Measurements from ENCODE around the gene GAS6.

Gene GAS6

GRCh38 chr13:113865427-113865826 lies 1.6 kb upstream of the GAS6 start:
- Histone ChIP-seq H3K79me2 (ENCODE audit: low read length) (no peaks in the 10 kb centered on the region), H3K9ac (ENCODE audit: low read length) (no peak overlapping the region), H3K36me3 (replicated peaks; ENCODE audit: low read depth, low read length) (no peaks in the 10 kb centered on the region), H3K9me3 (ENCODE audit: insufficient read depth, low read length) (no peaks in the 10 kb centered on the region), H3K4me2 (ENCODE audit: low read length) (no peak overlapping the region), H3K4me3 (ENCODE audit: low read length) (no peak overlapping the region), H3K27ac (ENCODE audit: low read length) (no peak overlapping the region), H2AFZ (ENCODE audit: low read depth, low read length) (no peak overlapping the region), H4K20me1 (ENCODE audit: insufficient read depth, low read length) (no peaks in the 10 kb centered on the region), H3K27me3 (ENCODE audit: low read depth, low read length) (no peaks in the 10 kb centered on the region), H3K4me1 (ENCODE audit: low read length) (no peaks in the 10 kb centered on the region)
- TF ChIP-seq CTCF (IDR thresholded peaks at IDR 0.05; ENCODE audit: low read depth, low read length) (no peak), EZH2phosphoT487 (IDR thresholded peaks at IDR 0.05; ENCODE audit: low read depth) (no peak)

GRCh38 chr13:113864273-113864890 lies 506 bp upstream of the GAS6 start:
- H3K4me3 ChIP-seq (ENCODE audit: low read length): no peak overlapping the region
- TF ChIP-seq EZH2phosphoT487 (IDR thresholded peaks at IDR 0.05; ENCODE audit: low read depth) (no peak), CTCF (IDR thresholded peaks at IDR 0.05; ENCODE audit: low read depth, low read length) (no peak)
- H3K9ac ChIP-seq (ENCODE audit: low read length): no peak overlapping the region
- no peaks in the 10 kb centered on the region for H4K20me1 ChIP-seq (ENCODE audit: insufficient read depth, low read length)
- H3K4me1 ChIP-seq (ENCODE audit: low read length): no peaks in the 10 kb centered on the region
- no peak overlapping the region for H2AFZ ChIP-seq (ENCODE audit: low read depth, low read length)
- H3K36me3 ChIP-seq (replicated peaks; ENCODE audit: low read depth, low read length): no peaks in the 10 kb centered on the region
- H3K79me2 ChIP-seq (ENCODE audit: low read length): no peaks in the 10 kb centered on the region
- no peaks in the 10 kb centered on the region for H3K9me3 ChIP-seq (ENCODE audit: insufficient read depth, low read length)
- H3K27me3 ChIP-seq (ENCODE audit: low read depth, low read length): no peaks in the 10 kb centered on the region
- H3K4me2 ChIP-seq (ENCODE audit: low read length): no peak overlapping the region
- H3K27ac ChIP-seq (ENCODE audit: low read length): no peak overlapping the region

GRCh38 chr13:113862931-113863523 lies 849 bp downstream of the GAS6 start:
- Histone ChIP-seq H3K4me1 (ENCODE audit: low read length) (no peaks in the 10 kb centered on the region), H3K9ac (ENCODE audit: low read length) (no peak overlapping the region), H3K4me3 (ENCODE audit: low read length) (no peak overlapping the region), H3K79me2 (ENCODE audit: low read length) (no peaks in the 10 kb centered on the region), H3K27me3 (ENCODE audit: low read depth, low read length) (no peaks in the 10 kb centered on the region), H2AFZ (ENCODE audit: low read depth, low read length) (no peak overlapping the region), H3K4me2 (ENCODE audit: low read length) (no peak overlapping the region), H3K27ac (ENCODE audit: low read length) (no peak overlapping the region), H4K20me1 (ENCODE audit: insufficient read depth, low read length) (no peaks in the 10 kb centered on the region), H3K9me3 (ENCODE audit: insufficient read depth, low read length) (no peaks in the 10 kb centered on the region; the same call in 1 of the 2 replicates), H3K36me3 (replicated peaks; ENCODE audit: low read depth, low read length) (no peaks in the 10 kb centered on the region)
- no peak for TF ChIP-seq EZH2phosphoT487 (IDR thresholded peaks at IDR 0.05; ENCODE audit: low read depth)
- no peak for TF ChIP-seq CTCF (IDR thresholded peaks at IDR 0.05; ENCODE audit: low read depth, low read length)

GRCh38 chr13:113862191-113862930 lies 1.5 kb downstream of the GAS6 start:
- Histone ChIP-seq H3K27me3 (ENCODE audit: low read depth, low read length) (no peaks in the 10 kb centered on the region), H3K9ac (ENCODE audit: low read length) (no peak overlapping the region), H3K4me1 (ENCODE audit: low read length) (no peaks in the 10 kb centered on the region), H3K4me3 (ENCODE audit: low read length) (no peak overlapping the region), H4K20me1 (ENCODE audit: insufficient read depth, low read length) (no peaks in the 10 kb centered on the region), H2AFZ (ENCODE audit: low read depth, low read length) (no peak overlapping the region), H3K4me2 (ENCODE audit: low read length) (no peak overlapping the region), H3K27ac (ENCODE audit: low read length) (no peak overlapping the region), H3K79me2 (ENCODE audit: low read length) (no peaks in the 10 kb centered on the region), H3K36me3 (replicated peaks; ENCODE audit: low read depth, low read length) (no peaks in the 10 kb centered on the region), H3K9me3 (ENCODE audit: insufficient read depth, low read length) (no peaks in the 10 kb centered on the region; the same call in 1 of the 2 replicates)
- TF ChIP-seq EZH2phosphoT487 (IDR thresholded peaks at IDR 0.05; ENCODE audit: low read depth): no peak
- TF ChIP-seq CTCF (IDR thresholded peaks at IDR 0.05; ENCODE audit: low read depth, low read length): no peak

Data from OCI-LY3 (cell line).